Stimulated activated CD8-positive, alpha-beta memory T cell treated with anti-CD3 and anti-CD28 coated beads, Interleukin-15, amount 100 ng/mL, for 24 hours (primary cell): ENCODE measurements around the gene PPM1G.
A peak's percentile ranks its signal among the peaks of the same experiment; 100 is the strongest.

Experiments used
- DNase-seq: peaks from one replicate; pipeline ENCODE4 v3.0.0-alpha.2; 2020; ENCODE audit warnings: low read depth

The PPM1G gene

GRCh38 chr2:27412419-27413152 is 3.2 kb upstream of the PPM1G start:
- no peak for DNase-seq

GRCh38 chr2:27408601-27409320 is 630 bp downstream of the PPM1G start:
- DNase-seq, result no peak

GRCh38 chr2:27407798-27408491 is 1.4 kb downstream of the PPM1G start:
- no peak for DNase-seq

GRCh38 chr2:27400348-27401135 is 8.8 kb downstream of the PPM1G start:
- no peak for DNase-seq

- no peak for DNase-seq
Observed at GRCh38 chr2:27398962-27399361, 10.4 kb downstream of the PPM1G start.

- DNase-seq, result no peak
Observed at GRCh38 chr2:27393225-27393624, 16.2 kb downstream of the PPM1G start.

GRCh38 chr2:27390822-27391679 is 18.3 kb downstream of the PPM1G start:
- no peak for DNase-seq

GRCh38 chr2:27381577-27382181 is 27.7 kb downstream of the PPM1G start:
- no peak for DNase-seq

- DNase-seq, result peak; percentile 74
Observed at GRCh38 chr2:27380626-27381545, 28.5 kb downstream of the PPM1G start, which contains the start of gene ZNF513. Gene ZNF513 (minus strand): TSS chr2:27380734. CDS start chr2:27380526, 208 bp downstream.

GRCh38 chr2:27379836-27380625 is 29.4 kb downstream of the PPM1G start:
- DNase-seq, result no peak

- no peak for DNase-seq
Observed at GRCh38 chr2:27379383-27379835, 30.0 kb downstream of the PPM1G start.

GRCh38 chr2:27378809-27379290 is 30.5 kb downstream of the PPM1G start:
- no peak for DNase-seq

- no peak for DNase-seq
Observed at GRCh38 chr2:27378096-27378808, 31.1 kb downstream of the PPM1G start.

GRCh38 chr2:27377618-27378095 is 31.7 kb downstream of the PPM1G start:
- no peak for DNase-seq

- no peak for DNase-seq
Observed at GRCh38 chr2:27376866-27377617, 32.3 kb downstream of the PPM1G start.

GRCh38 chr2:27376151-27376865 is 33.1 kb downstream of the PPM1G start:
- no peak for DNase-seq
